GM18520 (cell line): ENCODE measurements around the gene FBN1.

Source experiments
- ATAC-seq: cut with Tn5 transposase; IDR thresholded peaks from one replicate; pipeline ENCODE4 v1.9.1; 2021; ENCODE audit not compliant: unreplicated experiment

The FBN1 gene

GRCh38 chr15:48556159-48556897 lies 89.2 kb downstream of the FBN1 start:
- no peak for ATAC-seq

GRCh38 chr15:48555241-48555881 lies 90.1 kb downstream of the FBN1 start:
- ATAC-seq: no peak

- no peak for ATAC-seq
Observed at GRCh38 chr15:48554112-48554511, 91.4 kb downstream of the FBN1 start.

- ATAC-seq: no peak
Observed at GRCh38 chr15:48553559-48553958, 92.0 kb downstream of the FBN1 start.

- no peak for ATAC-seq
Observed at GRCh38 chr15:48550822-48551525, 94.5 kb downstream of the FBN1 start.

GRCh38 chr15:48548455-48548854 lies 97.1 kb downstream of the FBN1 start:
- no peak for ATAC-seq

- no peak for ATAC-seq
Observed at GRCh38 chr15:48547286-48547685, 98.2 kb downstream of the FBN1 start.

GRCh38 chr15:48546296-48546695 lies 99.2 kb downstream of the FBN1 start:
- no peak for ATAC-seq

GRCh38 chr15:48544778-48545177 lies 100.7 kb downstream of the FBN1 start:
- no peak for ATAC-seq

GRCh38 chr15:48541341-48542278 lies 103.9 kb downstream of the FBN1 start:
- ATAC-seq: peak; percentile 70

- no peak for ATAC-seq
Observed at GRCh38 chr15:48540756-48541155, 104.8 kb downstream of the FBN1 start.

GRCh38 chr15:48538941-48539340 lies 106.6 kb downstream of the FBN1 start:
- no peak for ATAC-seq

GRCh38 chr15:48537271-48538113 lies 108.0 kb downstream of the FBN1 start:
- no peak for ATAC-seq

- ATAC-seq: no peak
Observed at GRCh38 chr15:48536681-48537091, 108.8 kb downstream of the FBN1 start.

- no peak for ATAC-seq
Observed at GRCh38 chr15:48533982-48534381, 111.5 kb downstream of the FBN1 start.

GRCh38 chr15:48532946-48533345 lies 112.6 kb downstream of the FBN1 start:
- ATAC-seq: no peak

GRCh38 chr15:48530528-48530927 lies 115.0 kb downstream of the FBN1 start:
- no peak for ATAC-seq

- ATAC-seq: no peak
Observed at GRCh38 chr15:48528921-48529320, 116.6 kb downstream of the FBN1 start.

GRCh38 chr15:48527517-48527916 lies 118.0 kb downstream of the FBN1 start:
- ATAC-seq: no peak

- no peak for ATAC-seq
Observed at GRCh38 chr15:48522911-48523310, 122.6 kb downstream of the FBN1 start.
